Naive B cell (primary cell): Measurements from ENCODE around the gene TBC1D22A. TPM values are rescaled to one million over a fixed set of nuclear protein-coding genes. Genes with fewer than 3 reads are reported as not detected.

Experiments
- ATAC-seq, 2 donors: fragments of 150-1000 bp; cut with Tn5 transposase; 2 replicates each; pipeline ENCODE4 v1.10.0; 2021; ENCODE audit warnings: low read depth in 2 of 2, mild to moderate bottlenecking in 2 of 2, moderate library complexity in 2 of 2
- DNase-seq: peaks from one replicate; pipeline ENCODE4 v3.0.0; 2022
- H3K27ac Mint-ChIP-seq, 6 donors: one replicate each; pipeline ENCODE4 v1.8.0; 2020 to 2022; ENCODE audit warnings: mild to moderate bottlenecking in 6 of 6, mixed read lengths in 6 of 6, moderate library complexity in 5 of 6, inconsistent platforms in 2 of 6
- H3K27me3 Mint-ChIP-seq, 3 donors: one replicate each; pipeline ENCODE4 v1.8.0; 2021 to 2022; ENCODE audit warnings: mixed read lengths in 3 of 3, mild to moderate bottlenecking in 1 of 3
- H3K36me3 Mint-ChIP-seq, 2 donors: one replicate each; pipeline ENCODE4 v1.8.0; 2020 to 2022; ENCODE audit warnings: mixed read lengths in 2 of 2, inconsistent platforms in 1 of 2, mild to moderate bottlenecking in 1 of 2
- H3K4me1 Mint-ChIP-seq, 3 donors: one replicate each; pipeline ENCODE4 v1.8.0; 2020 to 2022; ENCODE audit warnings: mixed read lengths in 3 of 3, inconsistent platforms in 1 of 3, mild to moderate bottlenecking in 1 of 3, moderate library complexity in 1 of 3
- H3K4me3 Mint-ChIP-seq, 8 donors: one replicate each; pipeline ENCODE4 v1.8.0; 2020 to 2022; ENCODE audit warnings: mild to moderate bottlenecking in 8 of 8, mixed read lengths in 8 of 8, moderate library complexity in 8 of 8, inconsistent platforms in 2 of 8
- H3K9me3 Mint-ChIP-seq, 7 donors: one replicate each; pipeline ENCODE4 v1.8.0; 2020 to 2022; ENCODE audit warnings: mixed read lengths in 7 of 7, mild to moderate bottlenecking in 5 of 7, inconsistent platforms in 2 of 7, moderate library complexity in 1 of 7
- polyA plus RNA-seq, 6 donors: library from polyadenylated mRNA; unstranded; fragments of 300-500 nt; fragmentation: Illumina TruSeq; gene quantifications; one replicate each; pipeline ENCODE4 v1.2.3, GENCODE V29; 2021; ENCODE audit warnings: low read depth in 6 of 6

TBC1D22A gene
- polyA plus RNA-seq, 6 donors from 2014 or later, result 47.2 to 74.5 (median 62.6) TPM

DNA sequence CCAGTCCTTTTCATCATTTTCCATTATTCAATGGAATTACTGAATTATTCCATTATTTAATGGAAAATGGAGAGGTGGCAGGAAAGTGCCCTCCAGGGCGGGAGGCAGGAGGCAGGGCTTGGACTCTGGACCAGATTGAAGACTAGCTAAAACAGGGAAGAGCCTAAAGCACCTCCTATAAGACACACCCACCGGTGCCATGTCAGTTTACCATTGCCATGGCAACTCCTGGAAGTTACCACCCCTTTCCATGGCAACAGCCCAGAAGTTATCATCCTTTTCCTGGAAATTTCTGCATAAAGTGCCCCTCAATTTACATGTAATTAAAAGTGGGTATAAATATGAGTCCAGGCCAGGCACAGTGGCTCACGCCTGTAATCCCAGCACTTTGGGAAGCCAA, 443.7 kb downstream of the TBC1D22A start:
- Mint-ChIP-seq H3K36me3 (no peaks in the 10 kb centered on the region), H3K4me3 (no peak overlapping the region), H3K9me3 (no peaks in the 10 kb centered on the region), H3K27me3 (peaks cover 0 to 19% (median 12%) of the 10 kb centered on the region in 3 donors), H3K4me1 (no peaks in the 10 kb centered on the region), H3K27ac (no peak overlapping the region)
- ATAC-seq (no peak), DNase-seq (no peak)

DNA sequence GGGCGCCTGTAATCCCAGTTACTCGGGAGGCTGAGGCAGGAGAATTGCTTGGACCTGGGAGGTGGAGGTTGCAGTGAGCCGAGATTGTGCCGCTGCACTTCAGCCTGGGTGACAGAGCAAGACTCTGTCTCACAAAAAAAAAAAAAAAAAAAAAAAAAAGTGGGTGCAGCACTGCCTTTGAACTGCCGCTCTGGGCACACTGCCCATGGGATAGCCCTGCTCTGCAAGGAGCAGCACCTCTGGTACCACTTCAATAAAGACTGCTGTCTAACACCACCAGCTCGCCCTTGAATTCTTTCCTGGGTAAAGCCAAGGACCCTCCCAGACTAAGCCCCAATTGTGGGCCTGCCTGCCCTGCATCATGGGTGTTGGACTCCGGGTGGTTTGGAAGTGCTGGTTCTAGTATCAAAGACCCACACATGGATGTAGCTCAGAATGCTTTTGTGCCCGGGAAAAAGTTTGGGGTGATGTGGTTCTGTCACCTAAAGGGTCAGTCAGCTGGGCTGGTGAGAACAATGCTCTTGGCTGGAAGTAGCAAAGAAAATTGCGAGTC, 444.3 kb downstream of the TBC1D22A start:
- DNase-seq (no peak), ATAC-seq (no peak)
- Mint-ChIP-seq H3K27ac (no peak overlapping the region), H3K27me3 (peaks cover 0 to 19% (median 12%) of the 10 kb centered on the region in 3 donors), H3K36me3 (no peaks in the 10 kb centered on the region), H3K4me3 (no peak overlapping the region), H3K4me1 (no peaks in the 10 kb centered on the region), H3K9me3 (no peaks in the 10 kb centered on the region)

DNA sequence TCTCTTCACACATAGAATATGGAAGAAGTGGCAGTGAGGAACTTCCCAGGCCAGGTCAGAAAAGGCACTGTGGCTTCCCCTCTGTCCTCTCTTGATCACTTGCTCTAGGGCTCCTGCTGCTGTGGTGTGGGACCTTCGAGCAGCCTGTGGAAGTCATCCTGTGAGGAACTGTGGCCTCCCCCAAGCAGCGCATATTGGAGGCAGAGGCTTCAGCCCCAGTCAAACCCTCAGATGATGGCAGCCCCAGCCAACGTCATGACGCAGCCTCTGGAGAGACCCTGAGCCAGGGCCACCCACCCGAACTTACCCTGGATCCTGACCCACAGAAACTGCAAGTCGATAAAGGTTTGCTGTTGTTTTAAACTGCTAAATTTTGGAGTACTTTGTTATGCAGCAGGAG, 444.9 kb downstream of the TBC1D22A start:
- no peaks in the 10 kb centered on the region for H3K4me1 Mint-ChIP-seq
- H3K27ac Mint-ChIP-seq, result no peak overlapping the region
- H3K36me3 Mint-ChIP-seq, result no peaks in the 10 kb centered on the region
- peaks cover 0 to 19% (median 12%) of the 10 kb centered on the region in 3 donors for H3K27me3 Mint-ChIP-seq
- H3K4me3 Mint-ChIP-seq, result no peak overlapping the region
- H3K9me3 Mint-ChIP-seq, result no peaks in the 10 kb centered on the region
- DNase-seq, result no peak
- no peak for ATAC-seq

DNA sequence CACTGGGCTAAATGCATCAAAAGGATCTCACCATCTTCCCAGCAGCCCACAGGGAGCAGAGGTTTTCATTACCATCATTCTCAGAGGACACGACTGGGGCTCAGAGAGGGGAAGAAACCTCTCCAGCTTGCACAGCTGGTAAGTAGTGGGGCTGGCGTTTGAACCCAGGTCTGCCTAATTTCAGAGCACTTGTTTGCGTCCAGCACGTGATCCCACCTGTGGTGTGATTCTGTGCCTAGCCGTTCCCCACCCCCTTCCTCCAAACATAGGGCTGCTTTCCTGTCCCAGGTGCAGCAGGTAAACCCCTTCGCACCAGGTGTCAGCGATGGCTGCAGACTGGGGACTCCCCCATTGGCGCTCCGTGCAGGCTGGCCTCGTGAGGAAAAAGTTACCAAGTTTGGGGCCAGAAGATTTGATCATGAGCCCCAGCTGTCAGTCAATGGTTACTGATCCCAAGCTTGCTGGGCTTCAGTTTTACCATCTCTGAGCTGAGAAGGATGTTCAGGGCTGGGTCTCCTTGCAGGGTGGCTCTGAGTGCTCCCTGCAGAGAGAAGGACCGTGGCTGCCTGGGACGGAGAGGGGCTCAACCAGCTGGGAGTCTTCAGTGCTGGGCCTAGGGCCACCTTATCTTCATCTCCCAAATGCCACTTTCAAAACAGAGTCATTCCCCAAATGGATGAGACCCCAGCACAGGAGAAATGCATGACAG, 445.6 kb downstream of the TBC1D22A start:
- no peaks in the 10 kb centered on the region for H3K4me1 Mint-ChIP-seq
- DNase-seq (no peak), ATAC-seq (no peak)
- no peak overlapping the region for H3K4me3 Mint-ChIP-seq
- H3K9me3 Mint-ChIP-seq, result no peaks in the 10 kb centered on the region
- H3K27ac Mint-ChIP-seq, result no peak overlapping the region
- peaks cover 0 to 19% (median 12%) of the 10 kb centered on the region in 3 donors for H3K27me3 Mint-ChIP-seq
- H3K36me3 Mint-ChIP-seq, result no peaks in the 10 kb centered on the region

DNA sequence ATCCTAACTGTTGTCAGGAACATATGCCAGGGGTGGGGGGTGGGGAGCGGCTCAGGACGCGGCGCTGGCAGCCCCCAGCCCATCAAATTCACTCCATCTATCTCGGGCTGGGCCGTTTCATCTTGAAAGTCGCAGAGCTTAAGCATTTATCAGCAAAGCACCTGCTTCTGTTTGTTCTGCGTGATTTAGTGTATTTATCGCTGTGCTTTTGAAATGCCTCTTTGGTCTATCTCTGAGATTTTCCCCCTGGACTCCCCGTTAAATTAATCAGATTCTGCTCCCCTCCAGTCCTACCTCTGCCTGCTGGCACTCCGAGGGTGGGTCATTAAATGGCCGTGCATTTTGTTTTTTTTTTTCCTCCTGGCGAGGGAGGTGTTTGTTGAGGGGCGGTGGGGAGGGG, 446.2 kb downstream of the TBC1D22A start:
- no peak overlapping the region for H3K27ac Mint-ChIP-seq
- no peaks in the 10 kb centered on the region for H3K9me3 Mint-ChIP-seq
- DNase-seq (no peak), ATAC-seq (no peak)
- no peaks in the 10 kb centered on the region for H3K36me3 Mint-ChIP-seq
- peaks cover 0 to 18% (median 12%) of the 10 kb centered on the region in 3 donors for H3K27me3 Mint-ChIP-seq
- peaks cover 0 to 3% (median 0%) of the 10 kb centered on the region in 3 donors for H3K4me1 Mint-ChIP-seq
- H3K4me3 Mint-ChIP-seq, result no peak overlapping the region

DNA sequence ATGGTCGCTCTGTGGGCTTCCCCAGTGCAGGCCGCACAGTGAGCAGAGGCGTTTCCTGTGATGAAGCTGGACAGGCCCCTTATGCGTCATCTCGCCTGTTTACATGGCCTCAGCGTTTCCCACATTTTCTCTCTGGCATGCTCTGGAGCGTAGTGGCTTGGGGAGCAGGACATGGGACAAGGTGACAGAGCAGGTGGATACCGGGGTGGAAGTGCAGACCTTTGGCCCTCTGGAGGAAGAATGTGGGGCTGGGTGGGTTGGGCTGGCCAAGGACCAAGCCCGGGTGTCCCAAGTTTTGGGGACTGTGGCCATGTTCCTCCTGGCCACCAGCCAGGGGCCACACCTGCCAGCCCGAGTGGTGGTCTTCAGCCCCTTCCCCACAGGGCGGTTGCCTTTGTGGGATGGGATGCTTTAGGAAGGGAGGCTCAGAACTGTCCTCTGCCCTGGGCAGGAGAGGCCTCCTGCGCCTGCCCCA, 446.6 kb downstream of the TBC1D22A start:
- no peak for DNase-seq
- H3K27ac Mint-ChIP-seq, result no peak overlapping the region
- ATAC-seq, result no peak
- H3K9me3 Mint-ChIP-seq, result no peaks in the 10 kb centered on the region
- no peak overlapping the region for H3K4me3 Mint-ChIP-seq
- no peaks in the 10 kb centered on the region for H3K36me3 Mint-ChIP-seq
- peaks cover 0 to 14% (median 12%) of the 10 kb centered on the region in 3 donors for H3K27me3 Mint-ChIP-seq
- peaks cover 0 to 4% (median 0%) of the 10 kb centered on the region in 3 donors for H3K4me1 Mint-ChIP-seq

DNA sequence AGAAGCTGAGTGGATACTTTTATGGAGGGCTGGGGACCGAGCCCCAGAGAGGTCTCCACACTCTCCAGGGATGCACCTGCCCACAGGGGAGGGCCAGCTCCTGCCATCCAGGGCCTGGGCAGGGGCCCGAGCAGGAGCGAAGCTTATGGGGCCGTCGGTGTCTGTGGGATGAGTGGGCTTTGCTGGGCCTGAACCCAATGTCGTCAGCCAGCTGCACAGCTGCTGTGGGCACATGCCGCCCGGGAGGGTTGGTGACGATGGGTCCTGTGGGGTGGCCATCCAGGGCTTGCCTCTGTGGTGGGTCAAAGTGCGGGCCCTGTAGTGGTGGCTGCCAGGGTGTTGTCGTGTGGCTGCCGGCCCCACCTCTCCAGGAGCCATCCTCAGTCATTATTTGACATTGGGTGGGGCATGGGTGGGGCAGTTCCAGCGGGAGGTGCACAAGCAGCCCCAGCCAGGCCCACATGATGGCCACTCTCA, 447.1 kb downstream of the TBC1D22A start:
- peaks cover 0 to 4% (median 0%) of the 10 kb centered on the region in 3 donors for H3K4me1 Mint-ChIP-seq
- DNase-seq, result no peak
- no peaks in the 10 kb centered on the region for H3K36me3 Mint-ChIP-seq
- no peaks in the 10 kb centered on the region for H3K9me3 Mint-ChIP-seq
- H3K4me3 Mint-ChIP-seq, result no peak overlapping the region
- H3K27ac Mint-ChIP-seq, result no peak overlapping the region
- ATAC-seq, result no peak
- H3K27me3 Mint-ChIP-seq, result peaks cover 0 to 12% (median 8%) of the 10 kb centered on the region in 3 donors

DNA sequence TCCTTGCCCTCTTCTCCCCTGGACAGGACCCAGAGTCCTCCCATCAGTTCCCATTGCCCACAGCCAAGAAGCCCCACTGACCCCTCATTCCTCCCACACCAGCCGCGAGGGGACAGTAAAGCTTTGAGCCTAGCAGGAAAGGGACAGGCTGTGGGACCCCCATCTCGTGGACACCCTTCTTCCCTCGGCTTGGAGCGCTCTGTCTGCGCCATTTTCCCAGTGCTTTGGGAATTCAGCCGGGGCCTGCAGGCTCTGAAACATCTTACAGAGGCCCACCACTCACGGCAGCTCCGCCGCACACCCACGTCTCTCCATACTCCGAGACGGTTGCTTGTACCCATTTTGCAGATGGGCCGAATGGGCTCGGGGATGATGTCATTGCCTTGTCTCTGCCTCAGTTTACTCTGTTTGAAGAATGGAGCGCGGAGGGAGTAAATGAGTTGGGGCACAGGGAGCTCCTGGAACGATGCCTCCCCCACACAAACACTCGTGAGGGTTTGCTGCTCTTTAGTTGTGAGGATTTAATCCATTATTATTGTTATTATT, 447.7 kb downstream of the TBC1D22A start:
- Mint-ChIP-seq H3K27me3 (peaks cover 0 to 11% (median 2%) of the 10 kb centered on the region in 3 donors), H3K4me3 (no peak overlapping the region), H3K4me1 (peaks cover 0 to 4% (median 0%) of the 10 kb centered on the region in 3 donors), H3K27ac (no peak overlapping the region), H3K9me3 (no peaks in the 10 kb centered on the region), H3K36me3 (no peaks in the 10 kb centered on the region)
- ATAC-seq, result no peak
- DNase-seq, result no peak

DNA sequence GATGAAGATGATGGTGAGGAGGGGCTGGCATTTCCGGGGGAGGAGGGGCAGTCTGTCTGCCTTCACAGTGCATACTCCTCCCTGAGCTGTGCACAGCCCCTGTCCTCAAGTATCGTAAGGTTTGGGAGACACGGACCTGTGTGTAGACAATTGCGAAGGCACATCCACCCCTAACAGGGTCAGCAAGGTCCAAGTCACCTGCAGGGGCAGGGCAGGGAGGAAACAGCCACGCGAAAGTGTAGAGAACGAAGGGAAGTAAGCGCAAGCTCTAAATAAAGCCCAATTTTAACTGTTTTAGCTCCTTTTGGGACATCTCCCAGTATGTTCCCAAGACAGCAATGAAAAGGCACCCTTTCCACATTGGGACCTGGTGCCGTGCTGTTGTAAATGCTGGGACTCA, 448.2 kb downstream of the TBC1D22A start:
- no peak for DNase-seq
- Mint-ChIP-seq H3K9me3 (no peaks in the 10 kb centered on the region), H3K27ac (no peak overlapping the region), H3K4me3 (no peak overlapping the region), H3K36me3 (no peaks in the 10 kb centered on the region), H3K27me3 (peaks cover 0 to 7% (median 0%) of the 10 kb centered on the region in 3 donors), H3K4me1 (peaks cover 0 to 4% (median 0%) of the 10 kb centered on the region in 3 donors)
- ATAC-seq, result no peak

DNA sequence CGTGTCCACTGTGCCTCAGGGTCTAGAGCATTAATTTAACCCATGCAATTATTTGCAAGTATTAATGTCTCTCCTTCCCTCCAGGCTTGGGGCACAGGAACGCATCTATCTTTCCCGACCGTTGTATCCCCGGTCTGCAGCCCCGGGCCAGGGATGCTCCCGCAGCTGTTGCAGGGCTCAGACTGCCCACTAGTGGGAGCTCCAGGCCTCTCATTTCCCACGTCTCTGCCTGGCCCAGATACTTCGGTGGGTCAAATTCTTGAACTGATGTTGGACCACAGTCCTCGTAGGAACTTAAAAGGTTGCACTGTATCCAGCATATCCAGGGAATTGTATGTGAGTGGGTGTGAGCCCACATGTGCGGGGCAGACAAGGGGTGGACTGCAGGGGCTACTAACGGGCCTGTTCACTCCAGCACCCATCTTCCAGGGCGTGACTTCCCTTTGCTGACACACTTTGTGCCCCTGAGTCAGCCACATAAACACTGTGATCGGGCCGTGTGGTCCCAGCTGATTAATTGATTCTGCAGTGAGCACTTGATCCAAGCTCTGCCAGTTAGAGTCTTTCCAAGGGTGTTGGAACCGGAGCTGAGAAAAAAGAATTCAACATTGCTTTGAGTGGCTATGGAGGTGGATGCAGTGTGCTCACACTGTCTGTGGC, 451.3 kb downstream of the TBC1D22A start:
- no peak overlapping the region for H3K4me3 Mint-ChIP-seq
- H3K4me1 Mint-ChIP-seq, result peaks cover 0 to 4% (median 0%) of the 10 kb centered on the region in 3 donors
- peak overlapping the region in 2 of 6 donors; percentile 37 for H3K27ac Mint-ChIP-seq

DNA sequence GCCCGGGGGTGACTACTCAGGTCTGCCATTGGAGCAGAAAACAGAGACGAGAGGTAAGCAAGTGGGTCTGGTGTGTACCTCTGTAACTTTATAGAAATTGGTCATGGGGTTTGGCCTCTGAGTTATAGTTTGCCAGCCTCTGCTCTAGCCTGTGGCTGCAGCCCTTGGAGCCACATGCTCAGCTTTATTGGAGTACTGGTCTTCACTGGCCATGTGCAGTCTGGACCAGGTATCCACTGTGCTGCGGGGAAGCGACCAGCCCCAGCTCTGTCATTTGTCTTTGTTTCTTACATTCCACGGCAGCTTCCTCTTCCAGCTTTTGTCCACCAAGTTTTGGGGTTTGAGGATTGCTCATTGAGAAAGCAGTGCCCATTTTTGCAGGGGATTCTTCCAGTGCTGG, 453.4 kb downstream of the TBC1D22A start:
- Mint-ChIP-seq H3K4me3 (no peak overlapping the region), H3K4me1 (peaks cover 0 to 7% (median 0%) of the 10 kb centered on the region in 3 donors), H3K27ac (no peak overlapping the region), H3K9me3 (no peaks in the 10 kb centered on the region), H3K27me3 (peaks cover 0 to 7% (median 0%) of the 10 kb centered on the region in 3 donors), H3K36me3 (no peaks in the 10 kb centered on the region)
- no peak for DNase-seq
- no peak for ATAC-seq

More for the DNA sequence above, 451.3 kb downstream of the TBC1D22A start:
- ATAC-seq (peak; percentile 47 to 67), DNase-seq (peak; percentile 29)
- no peaks in the 10 kb centered on the region for H3K9me3 Mint-ChIP-seq
- H3K36me3 Mint-ChIP-seq, result no peaks in the 10 kb centered on the region
- peaks cover 0 to 7% (median 0%) of the 10 kb centered on the region in 3 donors for H3K27me3 Mint-ChIP-seq

DNA sequence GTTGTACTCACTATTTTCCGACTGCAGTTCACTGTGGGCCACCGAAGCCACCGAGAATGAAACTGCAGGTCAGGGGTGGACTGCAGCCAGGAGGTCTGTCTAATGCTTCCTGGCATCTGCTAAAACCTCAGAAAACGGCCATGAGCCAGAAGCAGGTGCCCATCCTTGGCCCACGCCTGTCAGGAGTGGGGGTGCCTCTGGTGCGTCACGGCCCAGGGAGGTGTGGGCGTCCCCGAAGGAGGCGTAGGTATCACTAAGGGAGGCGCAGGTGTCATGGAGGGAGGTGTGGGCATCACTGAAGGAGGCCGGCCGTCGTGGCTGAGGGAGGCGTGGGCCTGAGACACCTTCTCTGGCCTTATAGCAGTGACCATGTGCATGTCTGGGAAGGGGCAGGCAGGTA, 456.2 kb downstream of the TBC1D22A start:
- no peak for ATAC-seq
- peaks cover 0 to 4% (median 0%) of the 10 kb centered on the region in 3 donors for H3K4me1 Mint-ChIP-seq
- H3K9me3 Mint-ChIP-seq, result peaks cover 0 to 2% (median 0%) of the 10 kb centered on the region in 7 donors
- DNase-seq, result no peak
- peak overlapping the region in 1 of 6 donors; percentile 71 for H3K27ac Mint-ChIP-seq
- H3K4me3 Mint-ChIP-seq, result no peak overlapping the region
- peaks cover 0 to 3% of the 10 kb centered on the region in 2 donors for H3K36me3 Mint-ChIP-seq
- peaks cover 0 to 7% (median 0%) of the 10 kb centered on the region in 3 donors for H3K27me3 Mint-ChIP-seq

DNA sequence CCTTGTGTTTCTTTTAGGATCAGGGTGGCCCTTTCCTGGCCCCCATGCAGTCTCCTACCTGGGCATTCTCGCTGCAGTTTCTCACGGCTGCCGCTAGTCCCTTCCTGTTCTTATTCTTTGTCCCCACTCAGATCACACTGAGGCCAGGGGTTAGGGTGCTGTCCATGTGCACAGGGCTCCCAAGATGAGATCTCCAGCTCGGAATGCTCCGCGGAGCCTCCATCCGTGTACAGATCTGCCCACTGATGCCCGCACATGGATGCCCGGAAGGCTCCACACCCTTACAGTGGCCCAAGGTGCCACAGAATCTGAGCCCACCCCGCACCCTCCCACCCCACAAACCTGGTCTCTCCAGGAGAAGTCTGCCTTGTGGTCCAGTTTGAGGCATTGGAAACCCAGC, 457.3 kb downstream of the TBC1D22A start:
- DNase-seq, result no peak
- H3K4me3 Mint-ChIP-seq, result no peak overlapping the region
- peaks cover 0 to 5% of the 10 kb centered on the region in 2 donors for H3K36me3 Mint-ChIP-seq
- H3K9me3 Mint-ChIP-seq, result peaks cover 0 to 2% (median 0%) of the 10 kb centered on the region in 7 donors
- no peak for ATAC-seq
- peak overlapping the region in 2 of 6 donors; percentile 74 to 87 for H3K27ac Mint-ChIP-seq
- H3K4me1 Mint-ChIP-seq, result peaks cover 0 to 4% (median 0%) of the 10 kb centered on the region in 3 donors
- H3K27me3 Mint-ChIP-seq, result peaks cover 0 to 9% (median 2%) of the 10 kb centered on the region in 3 donors
